Activated naive CD8-positive, alpha-beta T cell treated with anti-CD3 and anti-CD28 coated beads, Interleukin-2, amount 50 U/mL, for 16 hours (primary cell): ENCODE data around the gene RABGAP1L.
"Not testable (repeated sequence)": the region's sequence is repeated elsewhere in the genome, so short reads cannot be mapped to it uniquely, and the experiment has no call there.

Experiments used
- DNase-seq: peaks from one replicate; pipeline ENCODE4 v3.0.0-alpha.2; 2020; ENCODE audit warnings: low read depth, low spot score

The RABGAP1L gene

DNA sequence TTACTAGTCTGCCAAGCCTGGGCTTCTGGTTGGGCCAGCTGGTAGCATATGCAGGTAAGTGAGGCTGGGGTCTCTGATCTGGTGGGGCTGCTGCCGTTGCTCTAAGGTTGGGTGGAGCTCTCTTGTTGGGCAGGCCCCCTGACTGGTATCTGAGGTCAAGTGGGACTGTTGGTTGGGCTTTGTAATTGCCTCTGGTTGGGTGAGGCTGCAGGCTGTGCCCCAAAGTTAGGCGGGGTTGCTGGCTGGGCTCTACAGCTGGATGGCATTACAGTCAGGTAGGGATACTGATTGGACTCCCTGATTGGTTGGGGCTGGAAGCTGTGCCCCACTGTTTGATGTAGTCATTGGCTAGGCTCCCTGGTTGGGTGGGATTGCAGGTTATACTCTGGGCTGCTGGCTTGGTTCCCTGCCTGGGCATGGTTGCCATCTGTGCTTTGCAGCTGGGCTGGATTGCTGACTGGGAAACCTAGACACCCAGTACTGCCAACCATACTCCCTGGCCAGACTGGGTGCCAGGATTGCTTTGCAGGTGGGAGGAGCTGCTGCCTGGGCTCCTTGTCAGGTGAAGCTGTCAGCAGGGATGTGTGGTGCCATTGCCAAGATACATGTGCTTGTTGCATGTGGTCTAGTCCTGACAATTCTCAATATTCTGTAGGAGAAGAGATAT, 130.5 kb downstream of the RABGAP1L start:
- DNase-seq: no peak

DNA sequence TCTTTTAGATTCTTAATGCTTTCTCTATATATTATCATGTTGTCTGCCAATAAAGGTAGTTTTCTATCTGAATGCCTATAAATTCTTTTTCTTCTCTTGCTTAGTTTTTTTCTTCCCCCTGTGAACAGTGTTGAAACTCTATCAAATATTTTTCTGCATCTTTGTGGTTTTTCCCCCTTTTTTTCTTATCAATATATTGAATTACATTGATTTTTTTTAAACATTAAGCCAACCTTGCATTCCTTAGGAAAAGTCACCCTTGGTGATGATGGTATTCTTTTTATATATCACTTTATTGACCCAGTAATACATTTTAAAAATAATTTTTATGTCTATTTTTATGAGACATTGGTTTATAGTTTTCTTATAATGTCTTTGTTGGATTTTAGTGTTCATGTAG, 131.7 kb downstream of the RABGAP1L start:
- DNase-seq: no peak

DNA sequence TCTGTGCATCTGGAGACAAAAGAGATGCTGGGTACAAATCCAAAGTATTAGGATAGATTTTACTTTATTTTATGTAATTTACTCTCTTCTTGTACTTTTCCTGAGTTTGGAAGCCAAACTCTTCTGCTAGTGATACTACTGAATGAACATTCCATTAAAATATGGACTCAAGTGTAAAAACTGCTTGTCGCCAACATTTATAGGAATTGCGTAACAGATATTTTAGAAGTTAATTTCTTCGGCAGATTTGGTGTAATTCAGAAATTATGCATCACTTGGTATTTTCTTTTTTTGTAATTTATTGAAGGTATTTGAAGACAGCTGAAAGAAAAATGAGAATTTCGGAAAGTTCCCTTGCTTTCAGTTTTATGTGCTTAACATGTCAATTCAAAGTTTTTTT, 137.0 kb downstream of the RABGAP1L start:
- DNase-seq: no peak

DNA sequence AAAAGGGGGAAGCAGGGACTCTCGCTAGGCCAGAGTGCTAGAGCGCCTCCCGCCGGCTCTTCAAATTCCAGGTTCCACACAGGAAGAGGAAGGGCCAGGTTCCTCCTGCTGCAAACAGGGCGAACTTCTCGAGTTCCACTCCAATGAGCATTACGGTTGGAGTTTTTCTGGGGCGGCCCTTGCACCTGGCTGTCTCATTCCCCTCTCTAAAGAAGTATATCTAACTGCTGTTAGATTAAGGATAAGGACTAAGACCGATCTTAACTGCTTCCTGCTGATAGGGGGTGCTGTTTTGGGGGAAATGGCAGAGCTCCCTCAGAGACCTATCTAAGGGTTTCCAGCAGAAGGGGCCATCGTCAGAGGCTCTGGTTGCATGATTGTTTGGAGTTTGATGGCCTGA, 138.0 kb downstream of the RABGAP1L start:
- DNase-seq: no peak

DNA sequence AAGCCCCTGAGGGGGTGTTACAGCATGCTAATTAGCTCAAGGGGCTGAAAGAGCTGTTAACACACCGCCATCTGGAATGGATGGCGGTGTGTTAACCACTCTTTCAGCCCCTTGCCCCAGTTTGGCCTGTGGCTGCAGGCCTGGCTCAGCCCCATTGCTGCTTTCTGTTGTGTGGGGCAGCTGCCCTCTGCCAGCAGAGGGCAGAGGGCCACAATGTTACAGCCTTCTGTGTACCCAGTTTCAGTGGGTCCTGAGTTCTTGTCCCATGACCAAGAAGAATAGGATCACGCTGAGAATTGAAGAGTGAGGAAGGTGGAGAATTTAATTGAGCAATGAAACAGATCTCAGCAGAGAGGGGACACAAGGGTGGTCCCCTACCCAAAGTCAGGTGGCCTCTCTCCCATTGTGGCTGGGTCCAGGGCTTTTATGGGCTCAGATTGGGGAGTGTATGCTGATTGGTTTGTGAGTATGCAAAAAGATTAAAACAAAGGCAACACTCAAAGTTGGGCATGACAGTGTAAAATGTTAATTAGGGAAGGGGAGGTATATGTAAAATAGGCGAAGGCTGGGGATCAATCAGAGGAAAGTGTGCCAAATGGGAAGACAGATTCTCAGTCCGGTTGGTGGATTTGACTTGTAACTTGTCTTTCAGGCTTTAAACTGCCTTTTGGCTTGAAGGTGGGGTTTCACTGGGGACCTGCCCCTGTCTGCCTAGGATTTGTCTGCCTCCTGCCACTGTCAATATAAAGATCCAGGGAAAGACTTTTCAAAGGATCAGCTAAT, 142.2 kb downstream of the RABGAP1L start:
- DNase-seq: no peak

DNA sequence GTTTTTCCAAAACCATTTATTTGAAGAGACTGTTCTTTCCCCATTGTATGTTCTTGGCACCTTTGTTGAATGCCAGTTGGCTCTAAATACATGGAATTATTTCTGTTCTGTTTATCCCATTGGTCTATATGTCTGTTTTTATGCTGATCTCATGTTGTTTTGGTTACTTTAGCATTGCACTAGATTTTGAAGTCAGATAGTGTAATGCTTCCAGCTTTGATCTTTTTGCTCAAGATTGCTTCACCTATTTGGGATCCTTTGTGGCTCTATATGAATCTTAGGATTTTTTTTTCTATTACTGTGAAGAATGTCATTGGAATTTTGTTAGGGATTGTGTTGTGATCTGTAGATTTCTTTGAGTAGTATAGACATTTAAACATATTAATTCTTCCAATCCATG, 149.3 kb downstream of the RABGAP1L start:
- no peak for DNase-seq

DNA sequence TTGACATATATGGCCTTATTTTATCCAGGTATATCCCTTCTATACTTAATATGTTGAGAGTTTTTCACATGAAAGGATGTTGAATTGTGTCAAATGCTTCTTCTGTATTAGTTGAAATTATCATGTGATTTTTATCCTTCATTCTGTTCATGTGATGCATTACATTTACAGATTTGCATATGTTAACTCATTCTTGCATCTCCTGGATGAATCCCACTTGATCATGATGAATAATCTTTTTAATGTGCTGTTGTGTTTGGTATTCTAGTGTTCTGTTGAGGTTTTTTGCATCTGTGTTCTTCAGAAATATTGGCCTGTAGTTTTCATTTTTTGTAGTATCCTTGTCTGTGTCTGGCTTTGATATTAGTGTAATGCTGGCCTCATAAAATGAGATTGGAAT, 150.2 kb downstream of the RABGAP1L start:
- no peak for DNase-seq

DNA sequence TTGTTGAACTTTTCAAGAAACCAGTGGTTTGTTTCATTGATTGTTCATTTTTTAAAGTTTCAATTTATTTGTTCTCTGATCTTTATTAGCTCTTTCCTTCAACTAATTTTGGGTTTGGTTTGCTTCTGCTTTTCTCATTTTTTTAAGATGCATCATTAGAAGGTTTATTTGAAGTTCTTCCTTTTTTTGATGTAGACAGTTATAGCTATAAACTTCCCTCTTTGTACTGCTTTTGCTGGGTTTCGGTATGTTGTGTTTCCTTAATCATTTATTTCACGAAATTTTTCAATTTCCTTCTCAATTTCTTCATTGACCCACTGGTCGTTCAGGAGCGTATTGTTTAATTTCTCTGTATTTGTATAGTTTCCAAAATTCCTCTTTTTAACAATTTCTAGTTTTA, 155.1 kb downstream of the RABGAP1L start:
- DNase-seq: no peak

DNA sequence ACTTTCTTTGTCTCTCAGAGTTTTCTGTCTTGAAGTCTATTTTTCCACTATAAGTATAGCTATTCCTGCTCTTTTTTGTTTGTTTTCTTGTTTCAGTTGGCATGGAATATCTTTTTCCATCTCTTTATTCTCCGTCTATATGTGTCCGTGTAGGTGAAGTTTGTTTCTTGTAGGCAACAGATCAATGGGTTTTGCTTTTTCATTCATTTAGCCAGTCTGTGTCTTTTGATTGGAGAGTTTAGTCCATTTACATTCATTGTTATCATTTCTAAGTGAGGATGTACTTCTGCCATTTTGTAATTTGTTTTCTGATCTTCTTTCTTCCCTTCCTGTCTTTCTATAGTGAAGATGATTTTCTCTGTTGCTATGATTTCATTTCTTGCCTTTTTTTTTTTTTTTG, 155.9 kb downstream of the RABGAP1L start:
- no peak for DNase-seq

DNA sequence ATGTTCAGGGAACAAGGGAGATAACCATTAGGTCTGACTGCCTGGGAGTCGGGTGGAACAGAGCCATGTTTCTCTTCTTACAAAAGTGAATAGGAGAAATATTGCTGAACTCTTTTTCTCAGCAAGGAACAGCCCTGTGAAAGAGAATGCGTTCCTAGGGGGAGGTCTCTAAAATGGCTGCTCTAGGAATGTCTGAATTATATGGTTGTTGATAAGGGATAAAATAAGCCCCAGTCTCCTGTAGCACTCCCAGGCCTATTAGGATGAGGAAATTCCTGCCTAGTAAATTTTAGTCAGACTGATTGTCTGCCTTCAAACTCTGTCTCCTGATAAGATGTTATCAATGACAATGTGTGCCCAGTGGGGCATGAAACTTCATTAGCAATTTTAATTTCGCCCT, 161.6 kb downstream of the RABGAP1L start:
- not testable (repeated sequence) for DNase-seq

DNA sequence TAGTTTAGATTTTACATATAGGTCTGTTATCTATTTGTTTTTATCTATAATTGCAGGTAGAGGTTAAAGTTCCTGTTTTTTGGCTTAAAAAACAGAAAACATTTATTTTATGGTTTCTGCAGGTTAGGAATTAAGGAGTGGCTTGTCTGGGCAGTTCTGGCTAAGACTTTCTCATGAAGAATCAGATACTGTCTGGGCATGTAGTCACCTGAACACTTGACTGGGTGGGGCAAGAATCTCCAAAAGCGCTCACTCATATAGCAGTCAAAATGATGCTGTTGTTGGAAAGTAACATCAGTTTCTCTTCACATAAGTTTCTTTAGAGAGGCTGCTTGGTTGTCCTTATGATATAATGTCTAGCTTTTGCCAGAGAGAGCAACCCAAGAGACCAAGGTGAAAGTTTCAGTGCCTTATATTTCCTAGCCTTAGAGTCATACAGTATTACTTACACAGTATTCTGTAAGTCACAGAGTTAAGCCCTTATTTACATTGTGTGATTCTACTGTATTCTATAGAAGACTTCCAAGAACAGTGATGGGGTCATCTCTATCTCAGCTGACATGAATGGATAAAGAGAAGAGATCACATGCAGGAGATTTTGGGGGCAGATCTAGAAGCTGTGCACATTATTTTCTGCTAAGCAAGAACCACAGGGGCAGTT, 163.0 kb downstream of the RABGAP1L start:
- DNase-seq: no peak

DNA sequence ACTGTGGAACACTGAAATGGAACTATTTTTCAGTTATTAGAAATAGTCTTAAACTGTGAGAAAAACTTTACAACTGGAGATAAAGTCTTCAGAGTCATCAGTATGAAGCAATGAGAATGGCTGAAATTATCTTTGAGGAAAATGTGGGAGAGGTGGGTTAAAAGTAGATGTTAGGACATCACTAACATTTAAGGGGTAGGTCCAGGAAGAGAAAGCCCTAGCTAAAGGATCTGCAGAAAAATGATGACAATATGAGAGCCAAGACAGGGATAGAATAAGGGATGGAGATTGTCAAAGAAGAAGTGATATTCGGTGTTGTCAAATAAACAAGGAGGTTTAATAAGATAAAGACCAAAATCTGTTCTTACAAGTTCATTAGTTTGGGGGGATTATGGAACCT, 165.2 kb downstream of the RABGAP1L start:
- no peak for DNase-seq

DNA sequence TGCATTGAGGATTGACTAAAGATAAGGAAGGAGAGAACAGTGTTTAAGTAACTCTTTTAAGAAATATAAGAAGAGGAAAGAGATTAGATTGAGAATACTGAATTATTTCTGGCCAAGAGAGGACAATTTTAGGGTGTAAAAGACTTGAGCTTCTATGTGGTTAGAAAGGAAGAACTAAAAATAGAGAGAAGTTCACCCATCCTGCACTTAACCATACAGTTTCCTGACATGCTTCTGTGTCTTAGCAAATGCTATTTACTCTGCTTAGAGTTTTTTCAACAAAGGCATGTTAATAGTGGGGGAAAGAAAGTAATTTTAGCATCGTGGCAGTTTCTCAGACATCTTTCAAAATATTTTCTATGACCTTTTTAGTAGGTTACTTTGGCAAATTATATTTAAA, 165.6 kb downstream of the RABGAP1L start:
- no peak for DNase-seq

DNA sequence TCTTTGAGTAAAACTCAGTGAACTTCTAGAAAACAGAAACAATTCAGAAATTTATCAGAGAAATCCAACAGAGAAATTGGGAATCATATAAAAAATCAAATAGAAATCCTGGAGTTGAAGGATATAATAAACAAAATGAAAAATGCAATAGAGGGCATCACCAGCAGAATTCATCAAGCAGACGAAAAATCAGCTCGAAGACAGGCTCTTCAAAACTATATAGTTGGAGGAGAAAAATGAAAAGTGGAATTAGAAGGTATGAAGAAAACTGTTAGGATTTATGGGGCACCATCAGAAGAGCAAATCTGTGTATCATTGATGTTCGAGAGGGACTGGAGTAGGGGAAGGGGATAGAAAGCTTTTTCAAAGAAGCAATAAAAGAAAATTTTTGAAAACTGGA, 167.0 kb downstream of the RABGAP1L start:
- no peak for DNase-seq

DNA sequence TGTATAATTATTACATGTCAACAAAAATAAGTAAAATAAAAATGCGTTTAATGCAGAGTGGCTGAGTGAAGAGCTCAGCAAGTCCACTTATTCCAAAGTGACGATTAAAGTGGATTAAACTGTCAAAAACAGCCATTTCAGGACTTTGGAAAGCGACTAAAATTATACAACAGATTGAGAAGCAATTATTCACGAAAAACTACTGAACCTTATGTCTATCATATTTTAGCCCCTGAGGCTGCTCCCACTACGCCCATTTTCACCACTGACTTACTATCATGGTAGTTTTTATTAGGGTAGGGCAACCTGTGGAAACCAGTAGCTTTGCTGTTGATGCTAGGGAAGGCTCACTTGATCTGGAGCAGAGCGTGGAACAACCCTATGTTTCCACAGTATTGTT, 174.1 kb downstream of the RABGAP1L start:
- no peak for DNase-seq

DNA sequence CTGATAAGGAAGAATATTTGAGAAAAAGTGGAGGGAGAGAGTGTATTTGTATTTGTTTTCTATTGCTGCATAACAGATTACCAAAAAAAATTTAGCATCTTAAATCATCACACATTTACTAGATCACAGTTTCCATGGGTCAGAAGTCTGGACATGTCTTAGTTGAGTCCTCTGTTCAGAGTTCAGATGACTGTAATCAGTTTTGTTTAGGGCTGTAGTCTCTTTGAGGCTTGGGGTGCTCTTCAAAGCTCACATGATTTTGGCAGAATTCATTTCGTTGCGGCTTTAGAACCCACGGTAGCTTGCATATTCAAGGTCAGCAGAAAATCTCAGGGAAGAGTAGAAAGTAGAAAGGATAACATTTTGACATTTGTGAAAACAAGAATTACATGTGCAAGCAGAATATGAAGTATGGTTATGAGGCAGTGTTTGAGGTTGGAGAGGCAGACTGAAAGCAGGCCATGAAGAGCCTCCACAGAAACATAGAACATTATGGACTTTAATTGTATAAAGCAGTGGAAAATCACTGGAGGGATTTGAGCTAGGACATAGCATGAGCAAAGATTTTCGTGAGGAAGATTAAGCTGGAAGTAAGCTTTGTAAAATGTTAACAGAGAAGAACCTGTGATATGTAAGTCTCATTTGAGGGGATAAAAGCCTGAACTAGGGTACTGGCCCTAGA, 177.8 kb downstream of the RABGAP1L start:
- no peak for DNase-seq

DNA sequence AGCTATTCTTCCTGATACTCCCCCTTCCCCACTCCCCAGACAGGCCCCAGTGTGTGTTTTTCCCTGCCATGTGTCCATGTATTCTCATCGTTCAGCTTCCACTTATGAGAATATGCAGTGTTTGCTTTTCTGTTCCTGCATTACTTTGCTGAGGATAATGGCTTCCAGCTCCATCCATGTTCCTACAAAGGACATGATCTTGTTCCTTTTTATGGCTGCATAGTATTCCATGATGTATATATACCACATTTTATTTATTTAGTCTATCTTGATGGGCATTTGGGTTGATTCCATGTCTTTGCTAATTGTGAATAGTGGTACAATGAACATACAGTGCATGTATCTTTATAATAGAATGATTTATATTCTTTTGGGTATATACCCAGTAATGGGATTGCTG, 181.1 kb downstream of the RABGAP1L start:
- not testable (repeated sequence) for DNase-seq

DNA sequence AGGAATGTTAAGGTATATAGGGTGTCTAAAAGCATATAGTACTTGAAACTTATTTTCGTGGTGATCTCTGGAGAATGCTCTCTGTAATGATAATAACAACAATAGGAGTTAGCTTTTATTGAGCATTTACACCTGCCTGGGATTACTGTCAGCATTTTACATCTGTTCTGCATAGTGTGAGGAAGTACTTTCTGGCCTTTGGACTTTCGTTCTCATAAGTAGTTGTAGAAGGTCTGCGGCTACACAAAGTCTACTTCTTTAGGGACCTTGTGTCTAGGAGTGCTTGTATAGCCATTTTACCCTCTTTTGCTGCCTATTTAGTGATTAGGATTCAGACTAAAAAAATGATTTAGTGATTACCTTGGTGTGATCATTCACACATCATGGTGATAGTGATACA, 184.8 kb downstream of the RABGAP1L start:
- no peak for DNase-seq

DNA sequence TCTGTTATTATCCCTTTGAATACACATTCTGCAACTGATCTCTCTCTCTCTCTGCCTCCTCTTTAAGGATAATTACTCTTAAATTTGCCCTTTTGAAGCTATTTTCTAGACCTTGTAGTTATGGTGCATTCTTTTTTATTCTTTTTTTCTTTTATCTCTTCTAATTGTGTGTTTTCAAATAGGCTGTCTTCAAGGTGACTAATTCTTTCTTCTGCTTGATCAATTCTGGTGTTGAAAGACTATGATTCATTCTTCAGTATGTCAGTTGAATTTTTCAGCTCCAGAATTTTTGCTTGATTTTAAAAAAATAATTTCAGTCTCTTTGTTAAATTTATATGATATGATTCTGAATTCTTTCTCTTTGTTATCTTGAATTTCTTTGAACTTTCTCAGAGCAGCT, 192.8 kb downstream of the RABGAP1L start:
- no peak for DNase-seq

DNA sequence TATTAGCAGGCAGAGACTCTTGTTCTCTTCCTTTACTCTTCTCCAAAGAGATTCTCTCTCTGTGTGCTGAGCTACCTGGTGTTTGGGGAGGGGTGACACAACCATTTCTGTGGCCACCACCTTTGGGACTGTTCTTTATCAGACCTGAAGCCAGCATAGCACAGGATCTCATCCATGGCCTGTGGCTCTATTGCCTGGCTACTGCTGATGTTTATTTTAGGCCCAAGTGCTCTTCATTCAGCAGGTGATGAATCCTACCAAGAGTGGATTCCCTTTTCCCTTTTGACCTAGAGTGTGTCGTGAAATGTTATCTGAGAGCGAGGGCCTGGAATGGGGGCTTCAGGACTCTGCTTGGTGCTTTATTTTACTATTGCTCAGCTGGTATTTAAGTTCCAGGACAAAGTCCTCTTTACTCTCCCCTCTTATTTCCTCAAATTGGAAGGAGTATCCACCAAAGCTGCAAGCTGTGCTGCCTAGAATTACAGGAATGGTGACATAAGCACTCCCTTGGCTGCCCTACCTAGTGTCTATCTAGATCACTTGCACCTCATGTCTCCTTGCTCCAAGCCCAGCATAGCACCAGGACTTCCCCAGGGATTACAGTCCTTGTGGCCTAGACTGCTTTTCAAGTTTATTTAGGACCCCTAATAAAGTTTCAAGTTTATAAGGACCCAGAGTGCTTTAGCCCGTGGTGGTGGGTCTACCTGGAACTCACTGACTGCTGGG, 193.7 kb downstream of the RABGAP1L start:
- DNase-seq: no peak

DNA sequence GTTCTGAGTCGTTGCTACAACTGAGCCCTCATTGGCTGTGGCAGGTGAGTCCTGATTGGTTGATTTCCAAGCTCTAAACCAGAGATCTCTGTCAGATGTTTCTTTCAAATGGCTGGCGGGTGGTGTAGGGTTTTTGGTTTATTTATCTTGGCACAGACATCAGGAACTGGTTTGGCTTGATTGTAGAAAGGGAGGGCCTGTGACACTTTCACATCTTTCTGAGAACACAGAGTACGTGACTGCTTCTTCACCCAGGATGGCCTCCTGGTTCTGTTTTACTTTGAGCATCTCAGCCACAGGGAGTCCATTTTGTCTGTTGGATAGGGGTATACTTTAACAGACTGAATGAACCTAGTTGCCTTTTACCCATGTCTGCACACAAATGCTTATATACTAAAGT, 199.0 kb downstream of the RABGAP1L start:
- DNase-seq: no peak
